Measurements from ENCODE around the gene KEL. TPM values are rescaled to one million over a fixed set of nuclear protein-coding genes. Genes with fewer than 3 reads are reported as not detected.

The KEL gene
- total RNA-seq, 4 donors from 2014 or later, result 0.29 to 2.0 (median 0.49) TPM

GRCh38 chr7:142908921-142909890, 53.0 kb downstream of the KEL start:
- DNase-seq, result peak; percentile 13 to 15

GRCh38 chr7:142908290-142908689, 53.9 kb downstream of the KEL start:
- Histone ChIP-seq H3K27ac (no peak overlapping the region), H3K9me3 (no peaks in the 10 kb centered on the region), H3K36me3 (no peaks in the 10 kb centered on the region), H3K4me1 (no peaks in the 10 kb centered on the region), H3K4me3 (replicated peaks in 1 of 3) (no peak overlapping the region), H3K27me3 (no peaks in the 10 kb centered on the region)
- DNase-seq, result no peak
- WGBS, 2 donors, result 54 to 73% methylated on average over 11 of the region's 11 CpGs
- no peak for TF ChIP-seq CTCF (IDR thresholded peaks at IDR 0.05)
- no peak for TF ChIP-seq POLR2A (IDR thresholded peaks at IDR 0.05)
- intact Hi-C loops (cut with DNase I), result no loop called here

More at GRCh38 chr7:142908921-142909890, 53.0 kb downstream of the KEL start:
- intact Hi-C loops (cut with DNase I), result no loop called here
- 82% methylated on average over 20 to 21 of the region's 21 CpGs for WGBS, 2 donors
- Histone ChIP-seq H3K4me1 (no peaks in the 10 kb centered on the region), H3K27ac (no peak overlapping the region), H3K36me3 (no peaks in the 10 kb centered on the region), H3K27me3 (no peaks in the 10 kb centered on the region), H3K4me3 (replicated peaks in 1 of 3) (no peak overlapping the region), H3K9me3 (no peaks in the 10 kb centered on the region)
- TF ChIP-seq POLR2A (IDR thresholded peaks at IDR 0.05) (no peak), CTCF (IDR thresholded peaks at IDR 0.05) (peak in 4 of 6 experiments; percentile 22 to 45 (median 28))

GRCh38 chr7:142906643-142907042, 55.5 kb downstream of the KEL start:
- Histone ChIP-seq H3K36me3 (no peaks in the 10 kb centered on the region), H3K4me1 (no peaks in the 10 kb centered on the region), H3K27ac (no peak overlapping the region), H3K27me3 (no peaks in the 10 kb centered on the region), H3K4me3 (replicated peaks in 1 of 3) (no peak overlapping the region), H3K9me3 (no peaks in the 10 kb centered on the region)
- no peak for DNase-seq
- 71 to 99% methylated on average over 2 of the region's 2 CpGs for WGBS, 2 donors
- no peak for TF ChIP-seq CTCF (IDR thresholded peaks at IDR 0.05)
- no peak for TF ChIP-seq POLR2A (IDR thresholded peaks at IDR 0.05)
- intact Hi-C loops (cut with DNase I), result no loop called here

- Histone ChIP-seq H3K36me3 (no peaks in the 10 kb centered on the region), H3K4me3 (replicated peaks in 1 of 3) (no peak overlapping the region), H3K27ac (no peak overlapping the region), H3K27me3 (no peaks in the 10 kb centered on the region), H3K9me3 (no peaks in the 10 kb centered on the region), H3K4me1 (no peaks in the 10 kb centered on the region)
- DNase-seq, result no peak
- 75 to 77% methylated on average over 2 of the region's 2 CpGs for WGBS, 2 donors
- intact Hi-C loops (cut with DNase I), result no loop called here
- TF ChIP-seq POLR2A (IDR thresholded peaks at IDR 0.05) (no peak), CTCF (IDR thresholded peaks at IDR 0.05) (no peak)
These were observed 56.4 kb downstream of the KEL start for GRCh38 chr7:142905759-142906158.

DNA sequence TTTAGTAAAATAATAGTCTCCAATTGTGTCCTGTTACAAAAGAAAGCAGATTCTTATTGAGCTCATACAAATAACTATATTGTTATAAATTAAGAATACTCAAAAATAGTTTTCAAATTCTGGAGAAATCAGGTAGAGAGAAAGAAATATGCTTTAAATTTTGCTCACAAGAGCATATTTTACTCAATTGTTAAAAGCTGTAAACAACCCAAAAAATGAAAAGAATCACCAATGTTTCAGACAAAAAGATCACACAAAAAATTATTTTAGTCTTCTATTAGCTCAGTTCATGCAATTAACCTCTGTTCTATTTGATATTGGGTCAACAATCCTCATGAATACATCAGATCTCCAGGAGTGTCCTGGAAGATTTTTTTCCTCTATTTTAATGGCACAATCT, 58.0 kb downstream of the KEL start:
- DNase-seq, result no peak
- Histone ChIP-seq H3K4me3 (replicated peaks in 1 of 3) (no peak overlapping the region), H3K27me3 (no peaks in the 10 kb centered on the region), H3K27ac (no peak overlapping the region), H3K36me3 (no peaks in the 10 kb centered on the region), H3K4me1 (no peaks in the 10 kb centered on the region), H3K9me3 (no peaks in the 10 kb centered on the region)
- TF ChIP-seq POLR2A (IDR thresholded peaks at IDR 0.05), result no peak
- no peak for TF ChIP-seq CTCF (IDR thresholded peaks at IDR 0.05)
- intact Hi-C loops (cut with DNase I), result no loop called here

All from thyroid gland (tissue), 4 donors.